Transverse colon (tissue), 4 donors: ENCODE results near the gene KLHL29.

Experiments
- CTCF ChIP-seq, 5 experiments: fragments of 200-600 bp in 3 of 5; fragments of 450-650 bp in 2 of 5; sonication (generic) in 3 of 5; IDR thresholded peaks; 1 replicate in 2 of 5; 2 replicates in 3 of 5; pipeline ENCODE4 v1.5.1; 2016 to 2017; ENCODE audit warnings: antibody characterized with exemption in 5 of 5, inconsistent platforms in 3 of 5, mild to moderate bottlenecking in 2 of 5, moderate library complexity in 1 of 5
- EP300 ChIP-seq: sonication (generic); formaldehyde crosslinking; IDR thresholded peaks from one replicate; pipeline ENCODE4 v1.6.1; 2017; ENCODE audit warnings: antibody characterized with exemption, low read depth
- POLR2A ChIP-seq: fragments of 450-650 bp; IDR thresholded peaks from one replicate; pipeline ENCODE4 v1.6.1; 2016; ENCODE audit warnings: antibody characterized with exemption, mild to moderate bottlenecking, moderate library complexity
- POLR2AphosphoS5 ChIP-seq, 3 donors: sonication (generic); formaldehyde crosslinking; IDR thresholded peaks; one replicate each; pipeline ENCODE4 v1.6.1; 2016; ENCODE audit warnings: antibody characterized with exemption in 3 of 3

- TF ChIP-seq CTCF (IDR thresholded peaks at IDR 0.05) (no peak), EP300 (no peak), POLR2A (no peak), POLR2AphosphoS5 (IDR thresholded peaks at IDR 0.05) (no peak)
These were observed 294.1 kb downstream of the KLHL29 start for GRCh38 chr2:23679044-23679443.
